Endodermal cell (in vitro differentiated cells): ENCODE data around the gene CCT6B. TPM values are rescaled to one million over a fixed set of nuclear protein-coding genes. Genes with fewer than 3 reads are reported as not detected.
A peak's percentile ranks its signal among the peaks of the same experiment; 100 is the strongest.

Experiments used
- DNase-seq: peaks from one replicate; pipeline ENCODE4 v3.0.0-alpha.2; 2017
- H3K27ac ChIP-seq: 2 replicates; pipeline ENCODE4 v1.5.1; 2013; ENCODE audit warnings: mild to moderate bottlenecking, low read depth, low read length, moderate library complexity
- H3K27me3 ChIP-seq: 2 replicates; pipeline ENCODE4 v1.6.1; 2013; ENCODE audit warnings: mild to moderate bottlenecking, low read length, moderate library complexity; ENCODE audit not compliant: insufficient read depth, control insufficient read depth, poor library complexity, severe bottlenecking
- H3K36me3 ChIP-seq: 2 replicates; pipeline ENCODE4 v1.7.0; 2013; ENCODE audit warnings: mild to moderate bottlenecking, low read length, moderate library complexity; ENCODE audit not compliant: control insufficient read depth, insufficient read depth
- H3K4me1 ChIP-seq: one replicate; pipeline ENCODE4 v1.7.0; 2013; ENCODE audit warnings: low read length; ENCODE audit not compliant: control insufficient read depth, insufficient read depth
- H3K4me3 ChIP-seq: 2 replicates; pipeline ENCODE4 v1.5.1; 2013; ENCODE audit warnings: mild to moderate bottlenecking, low read length, moderate library complexity
- H3K9ac ChIP-seq: 2 replicates; pipeline ENCODE4 v1.6.1; 2013; ENCODE audit warnings: mild to moderate bottlenecking, low read length, moderate library complexity; ENCODE audit not compliant: poor library complexity, severe bottlenecking; ENCODE audit errors: extremely low read depth
- H3K9me3 ChIP-seq: 2 replicates; pipeline ENCODE4 v1.6.1; 2013; ENCODE audit warnings: mild to moderate bottlenecking, low read length, moderate library complexity; ENCODE audit not compliant: control insufficient read depth
- H3K27ac Mint-ChIP-seq: 2 replicates; pipeline ENCODE4 v1.8.0; 2020; ENCODE audit warnings: mixed read lengths
- H3K27me3 Mint-ChIP-seq: 2 replicates; pipeline ENCODE4 v1.8.0; 2021; ENCODE audit warnings: mild to moderate bottlenecking, mixed read lengths; ENCODE audit not compliant: insufficient read depth
- H3K36me3 Mint-ChIP-seq: 2 replicates; pipeline ENCODE4 v1.8.0; 2020; ENCODE audit warnings: low read depth, mixed read lengths
- H3K4me1 Mint-ChIP-seq: 2 replicates; pipeline ENCODE4 v1.8.0; 2020; ENCODE audit warnings: mixed read lengths
- H3K4me3 Mint-ChIP-seq: 2 replicates; pipeline ENCODE4 v1.8.0; 2020; ENCODE audit warnings: mild to moderate bottlenecking, moderate library complexity, mixed read lengths
- H3K9me3 Mint-ChIP-seq: 2 replicates; pipeline ENCODE4 v1.8.0; 2020; ENCODE audit warnings: mild to moderate bottlenecking, mixed read lengths
- CTCF ChIP-seq: fragments of 200-600 bp; sonication (generic); conservative IDR thresholded peaks from 2 replicates; pipeline ENCODE4 v1.5.0; 2021; ENCODE audit warnings: antibody characterized with exemption, mild to moderate bottlenecking
- WGBS, 2 experiments: methylation state at CpG; one replicate each; pipeline versions ENCODE4 v1.1.5 to v1.1.7; 2013; ENCODE audit warnings: missing lambda C conversion rate in 2 of 2, mixed read lengths in 1 of 2; ENCODE audit not compliant: insufficient coverage in 1 of 2, insufficient read length in 1 of 2; 5-methylcytosine and 5-hydroxymethylcytosine counted together
- long read RNA-seq, 4 experiments: library from polyadenylated mRNA in 2 of 4; library from RNA in 1 of 4; library from capped mRNA in 1 of 4; stranded (forward) in 3 of 4; unstranded in 1 of 4; transcript quantifications; one replicate each; pipeline ENCODE4 v2.0.0, GENCODE V29; 2020 to 2021; ENCODE audit warnings: inconsistent platforms in 1 of 4
- polyA plus RNA-seq, 2 experiments: library from polyadenylated mRNA; stranded (reverse); fragments of 50-300 nt; gene quantifications; one replicate each; pipeline ENCODE4 v1.2.3, GENCODE V29; 2013
- total RNA-seq, 2 donors: library from RNA; stranded (reverse); fragmentation: NEBNext Ultra II Directional in 1 of 2; extraction: Animal tissue kit (Norgen Biotek cat#: 25700) in 1 of 2; gene quantifications; 2 replicates in 1 of 2; 3 replicates in 1 of 2; pipeline ENCODE4 v1.2.1, GENCODE V29; 2021

The CCT6B gene, protein sequence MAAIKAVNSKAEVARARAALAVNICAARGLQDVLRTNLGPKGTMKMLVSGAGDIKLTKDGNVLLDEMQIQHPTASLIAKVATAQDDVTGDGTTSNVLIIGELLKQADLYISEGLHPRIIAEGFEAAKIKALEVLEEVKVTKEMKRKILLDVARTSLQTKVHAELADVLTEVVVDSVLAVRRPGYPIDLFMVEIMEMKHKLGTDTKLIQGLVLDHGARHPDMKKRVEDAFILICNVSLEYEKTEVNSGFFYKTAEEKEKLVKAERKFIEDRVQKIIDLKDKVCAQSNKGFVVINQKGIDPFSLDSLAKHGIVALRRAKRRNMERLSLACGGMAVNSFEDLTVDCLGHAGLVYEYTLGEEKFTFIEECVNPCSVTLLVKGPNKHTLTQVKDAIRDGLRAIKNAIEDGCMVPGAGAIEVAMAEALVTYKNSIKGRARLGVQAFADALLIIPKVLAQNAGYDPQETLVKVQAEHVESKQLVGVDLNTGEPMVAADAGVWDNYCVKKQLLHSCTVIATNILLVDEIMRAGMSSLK
- total RNA-seq, result 1 to 10 TPM in 1 of 2 donors, under 1 TPM in 1; 0.88 to 2.8 TPM
- polyA plus RNA-seq (2013, experiment 1 of 2), result 2.4 TPM
- polyA plus RNA-seq (2013, experiment 2 of 2), result 1.9 TPM
- long read RNA-seq, experiment 1, partial matches to known transcripts, result 1 of 5 reads
- long read RNA-seq, experiment 1, other reads (novel, unspliced or antisense), result 2 of 5 reads
- long read RNA-seq, experiment 2, partial matches to known transcripts, result 0 of 3 reads
- long read RNA-seq, experiment 2, other reads (novel, unspliced or antisense), result 3 of 3 reads
- long read RNA-seq, experiment 3, partial matches to known transcripts, result 0 of 3 reads
- long read RNA-seq, experiment 3, other reads (novel, unspliced or antisense), result 3 of 3 reads
- long read RNA-seq, experiment 4, partial matches to known transcripts, result 3 of 7 reads
- long read RNA-seq, experiment 4, other reads (novel, unspliced or antisense), result 3 of 7 reads

DNA sequence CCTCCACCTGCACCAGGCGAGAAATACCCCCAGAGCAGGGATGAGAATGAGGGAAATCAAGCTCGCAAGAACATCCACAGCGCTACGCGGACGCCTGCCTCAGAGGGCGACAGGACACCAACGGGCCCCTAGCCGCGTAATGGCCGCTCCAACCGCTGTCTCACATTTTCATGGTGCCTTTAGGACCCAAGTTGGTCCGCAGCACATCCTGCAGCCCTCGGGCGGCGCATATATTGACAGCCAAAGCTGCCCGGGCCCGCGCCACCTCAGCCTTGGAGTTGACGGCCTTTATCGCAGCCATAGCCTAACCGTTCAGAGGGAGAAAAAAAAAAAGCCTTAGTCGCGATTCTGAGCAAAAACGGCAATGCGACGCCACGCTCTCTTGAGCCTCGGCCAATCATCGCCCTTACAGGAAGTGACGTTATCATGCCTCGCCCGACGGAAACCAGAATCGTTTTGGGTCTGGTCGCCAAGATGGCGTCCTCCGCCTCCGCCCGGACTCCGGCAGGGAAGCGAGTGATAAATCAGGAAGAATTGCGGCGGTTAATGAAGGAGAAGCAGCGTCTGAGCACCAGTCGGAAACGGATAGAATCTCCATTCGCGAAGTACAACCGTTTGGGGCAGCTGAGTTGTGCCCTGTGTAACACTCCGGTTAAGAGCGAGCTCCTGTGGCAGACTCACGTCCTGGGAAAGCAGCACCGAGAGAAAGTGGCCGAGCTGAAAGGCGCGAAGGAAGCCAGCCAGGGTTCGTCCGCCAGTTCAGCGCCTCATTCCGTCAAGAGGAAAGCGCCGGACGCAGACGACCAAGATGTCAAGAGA is at the start of gene CCT6B, which contains the start of gene ZNF830:
Gene CCT6B (minus strand): TSS at position 368 of the 819 bp plus-strand sequence. CDS start 67 bp downstream, at position 301.
Gene ZNF830 (plus strand): TSS at position 448 of the 819 bp plus-strand sequence. CDS start 27 bp downstream, at position 475.
- peak; percentile 98 for DNase-seq
- H3K36me3 ChIP-seq, result peaks cover 32% of the 10 kb centered on the region
- H3K9ac ChIP-seq, result peak within 1 kb of the TSS; percentile 92
- peak within 1 kb of the TSS; percentile 97 for H3K4me3 Mint-ChIP-seq
- H3K27me3 ChIP-seq, result peaks cover 26% of the 10 kb centered on the region
- no peak for TF ChIP-seq CTCF
- peaks cover 8% of the 10 kb centered on the region for H3K4me1 Mint-ChIP-seq
- H3K27me3 Mint-ChIP-seq, result peaks cover 35% of the 10 kb centered on the region
- peak within 1 kb of the TSS; percentile 96 for H3K4me3 ChIP-seq
- peak within 1 kb of the TSS; percentile 100 for H3K27ac Mint-ChIP-seq
- peaks cover 11% of the 10 kb centered on the region for H3K36me3 Mint-ChIP-seq
- no peaks in the 10 kb centered on the region for H3K9me3 ChIP-seq
- no peaks in the 10 kb centered on the region for H3K4me1 ChIP-seq
- 0 to 1% methylated on average over 53 to 65 of the region's 65 CpGs for WGBS, 2 experiments
- no peaks in the 10 kb centered on the region for H3K9me3 Mint-ChIP-seq
- H3K27ac ChIP-seq, result peak within 1 kb of the TSS; percentile 85

DNA sequence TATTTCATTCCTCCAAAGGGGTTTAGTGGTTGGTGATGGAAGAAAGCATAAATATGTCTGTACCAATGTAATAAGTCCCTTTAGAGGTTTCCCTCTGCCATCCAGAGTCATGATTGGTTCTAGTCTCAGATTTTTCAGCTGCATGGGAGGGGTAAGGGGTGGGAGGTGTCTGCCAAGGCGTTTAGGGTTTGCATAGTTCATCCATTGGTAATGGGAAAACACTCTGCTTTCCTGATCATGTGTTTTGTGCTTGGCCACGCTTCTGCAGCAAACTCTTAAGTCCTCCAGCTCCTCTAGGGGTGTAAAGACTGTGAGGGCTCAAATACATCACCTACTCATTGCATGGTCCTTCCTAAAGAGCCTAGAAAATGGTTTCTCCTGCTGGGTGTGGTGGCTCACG is 48.8 kb upstream of the CCT6B start:
- Histone ChIP-seq H3K9me3 (no peaks in the 10 kb centered on the region), H3K9ac (no peak overlapping the region), H3K27ac (no peak overlapping the region), H3K4me3 (no peak overlapping the region), H3K27me3 (no peaks in the 10 kb centered on the region), H3K4me1 (no peaks in the 10 kb centered on the region), H3K36me3 (peaks cover 75% of the 10 kb centered on the region)
- Mint-ChIP-seq H3K9me3 (no peaks in the 10 kb centered on the region), H3K27ac (no peak overlapping the region), H3K36me3 (peaks cover 74% of the 10 kb centered on the region), H3K4me1 (peaks cover 18% of the 10 kb centered on the region), H3K27me3 (no peaks in the 10 kb centered on the region), H3K4me3 (no peak overlapping the region)
- WGBS, 2 experiments, result 92 to 100% methylated on average over 1 to 3 of the region's 3 CpGs
- DNase-seq, result no peak
- no peak for TF ChIP-seq CTCF

DNA sequence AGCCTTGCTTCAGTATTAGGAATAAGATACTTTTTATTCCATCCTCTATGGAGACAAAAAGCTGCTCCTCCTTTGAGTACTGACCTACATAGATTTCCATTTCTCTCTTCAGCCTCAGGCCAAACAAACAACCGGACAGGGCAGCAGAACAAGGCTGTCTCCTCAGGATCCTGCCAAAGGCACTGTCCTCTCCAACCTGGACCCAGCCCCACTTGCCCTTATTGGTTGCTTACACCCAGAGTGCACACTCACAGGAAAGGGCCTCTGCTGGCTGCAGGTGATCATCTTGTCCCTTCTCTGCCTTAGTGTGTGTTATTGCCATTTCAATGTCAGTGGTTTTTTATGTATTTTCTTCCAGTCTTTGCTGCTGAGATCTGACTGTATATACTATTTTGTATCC is 45.7 kb upstream of the CCT6B start:
- Mint-ChIP-seq H3K36me3 (peaks cover 77% of the 10 kb centered on the region), H3K27me3 (no peaks in the 10 kb centered on the region), H3K4me1 (peaks cover 13% of the 10 kb centered on the region), H3K4me3 (no peak overlapping the region), H3K9me3 (no peaks in the 10 kb centered on the region), H3K27ac (peak overlapping the region; percentile 50)
- Histone ChIP-seq H3K27me3 (no peaks in the 10 kb centered on the region), H3K4me1 (no peaks in the 10 kb centered on the region), H3K9me3 (no peaks in the 10 kb centered on the region), H3K9ac (no peak overlapping the region), H3K36me3 (peaks cover 79% of the 10 kb centered on the region), H3K4me3 (no peak overlapping the region), H3K27ac (no peak overlapping the region)
- no peak for TF ChIP-seq CTCF
- DNase-seq, result no peak
- WGBS, 2 experiments, result 100% methylated on average over 1 of the region's 1 CpG
